Measurements from ENCODE around the gene CLIC5.

Gene CLIC5

DNA sequence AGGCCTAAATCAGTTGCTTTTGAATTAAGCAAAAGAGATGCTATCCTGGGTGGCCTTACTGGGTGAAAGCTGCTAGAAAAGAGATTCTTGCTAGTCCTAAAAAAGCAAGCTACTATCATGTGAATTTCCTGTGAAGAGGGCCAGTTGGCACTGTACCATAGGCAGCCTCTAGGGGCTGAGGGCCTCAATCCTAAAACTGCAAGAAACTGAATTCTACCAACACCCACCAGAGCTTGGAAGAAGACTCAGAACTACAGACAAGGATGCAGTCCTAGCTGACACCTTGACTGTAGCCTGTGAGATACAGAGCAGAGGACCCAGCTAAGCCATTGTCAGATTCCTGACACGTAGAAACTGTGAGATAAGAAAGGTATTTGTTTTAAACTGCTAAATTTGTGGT is 24.5 kb downstream of the CLIC5 start:
- no peak for DNase-seq

- DNase-seq, result no peak
Measured at GRCh38 chr6:45990162-45990561, 25.5 kb downstream of the CLIC5 start.

- DNase-seq, result no peak
Measured at GRCh38 chr6:45988635-45989034, 27.0 kb downstream of the CLIC5 start.

DNA sequence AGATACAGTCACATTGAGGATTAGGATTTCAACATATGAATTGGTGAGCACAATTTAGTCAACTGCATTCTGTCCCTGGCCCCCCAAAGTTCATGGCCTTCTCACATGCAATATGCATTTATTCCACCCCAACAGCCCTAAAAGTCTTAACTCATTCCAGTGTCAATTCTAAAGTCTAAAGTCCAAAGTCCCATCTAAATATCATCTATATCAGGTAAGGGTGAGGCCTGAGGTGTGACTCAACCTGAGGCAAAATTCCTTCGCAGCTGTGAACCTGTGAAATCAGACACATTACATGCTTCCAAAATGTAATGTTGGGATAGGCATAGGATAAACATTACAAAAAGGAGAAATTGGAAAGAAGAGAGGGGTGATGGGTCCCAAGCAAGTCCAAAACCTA is 27.8 kb downstream of the CLIC5 start:
- no peak for DNase-seq

DNA sequence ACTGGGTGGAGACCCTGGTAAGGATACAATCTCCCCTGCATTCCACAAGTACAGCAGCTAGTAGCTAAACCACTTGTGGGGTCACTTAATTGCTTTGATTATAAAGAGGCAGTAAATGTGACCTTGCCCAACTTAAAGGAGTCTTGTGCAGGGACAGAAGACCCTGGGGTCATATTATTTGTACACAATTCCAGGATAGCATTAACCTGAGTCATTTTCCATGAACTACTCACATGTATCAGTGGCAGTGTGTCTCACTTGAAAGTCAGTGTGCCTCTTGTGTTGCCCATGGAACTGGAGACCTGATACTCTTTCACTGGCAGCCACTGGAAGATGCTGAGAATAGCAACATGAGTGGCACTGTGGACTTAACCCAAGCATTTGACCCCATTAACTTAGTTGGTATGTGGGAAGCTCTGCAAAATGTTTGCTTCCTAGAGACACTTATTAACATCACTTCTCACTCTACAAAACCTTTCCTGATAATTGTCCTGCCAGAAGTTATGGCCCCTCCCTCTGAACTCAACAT is 28.9 kb downstream of the CLIC5 start:
- DNase-seq, result no peak

DNA sequence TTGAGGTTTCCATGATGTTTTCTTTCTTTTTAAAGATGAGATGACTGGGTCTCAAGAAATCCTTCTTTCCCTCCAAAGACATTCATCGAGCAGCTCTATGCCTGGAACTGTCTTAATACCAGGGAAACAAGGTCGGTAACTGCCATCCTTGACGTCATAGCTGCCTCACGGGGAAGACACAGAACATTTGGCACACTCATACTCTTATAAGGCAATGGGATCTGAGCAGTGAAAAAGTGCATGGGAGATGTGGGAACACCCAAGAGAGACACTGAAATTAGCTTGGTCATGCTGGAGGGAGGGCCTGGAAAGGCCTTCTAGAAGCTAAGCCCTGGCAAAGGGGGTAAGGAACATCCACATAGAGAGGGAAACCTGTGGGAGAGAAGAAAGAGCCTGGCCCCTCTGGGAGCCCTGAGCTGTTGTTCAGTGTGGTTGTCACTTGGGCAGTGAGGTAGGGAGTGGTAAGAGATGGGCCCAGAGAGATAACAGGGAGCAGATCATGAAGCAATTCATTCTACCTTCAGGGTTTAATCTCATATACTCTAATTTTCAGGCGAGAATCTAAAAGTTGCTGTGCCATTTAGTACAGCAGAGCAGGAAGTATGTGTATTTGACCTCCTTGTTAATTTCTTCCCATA is 30.8 kb downstream of the CLIC5 start:
- no peak for DNase-seq

DNA sequence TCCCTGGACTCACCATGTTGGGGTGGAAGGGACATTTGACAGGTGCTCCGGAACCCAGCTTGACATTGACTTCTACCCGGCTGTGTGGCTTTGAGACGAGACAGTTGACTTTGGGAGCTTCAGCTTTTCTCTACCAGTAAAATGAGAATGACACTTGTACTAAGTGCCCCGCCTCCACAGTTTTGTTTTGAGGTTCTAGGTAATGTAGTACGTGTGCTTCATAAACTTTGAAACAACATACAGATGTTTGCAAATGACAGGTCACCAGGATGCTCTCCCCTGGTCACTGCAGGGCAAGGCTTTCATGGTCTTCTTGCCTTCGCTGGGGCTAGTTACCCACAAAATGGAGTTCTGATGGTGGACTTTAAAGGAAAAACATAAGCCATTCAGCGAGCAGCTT is 31.3 kb downstream of the CLIC5 start:
- DNase-seq, result no peak

DNA sequence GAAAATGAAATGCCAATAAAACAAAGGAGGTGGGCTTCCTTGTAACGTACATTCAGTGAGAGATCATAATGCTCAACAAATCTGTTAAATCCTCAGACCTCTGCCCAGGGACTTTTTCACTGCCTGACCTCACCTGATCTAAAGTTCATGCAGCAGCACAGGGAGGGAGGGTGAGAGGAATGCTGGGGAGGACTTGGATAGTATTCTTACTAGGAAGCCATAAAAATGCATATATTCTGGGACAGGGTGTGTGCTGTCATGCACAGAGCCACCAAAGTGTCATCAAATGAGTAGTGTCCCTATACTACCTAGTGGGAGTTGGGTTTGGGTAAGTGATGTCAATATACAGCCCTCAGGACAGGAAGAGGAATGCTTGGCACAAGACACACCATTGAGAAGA is 32.6 kb downstream of the CLIC5 start:
- DNase-seq, result no peak

DNA sequence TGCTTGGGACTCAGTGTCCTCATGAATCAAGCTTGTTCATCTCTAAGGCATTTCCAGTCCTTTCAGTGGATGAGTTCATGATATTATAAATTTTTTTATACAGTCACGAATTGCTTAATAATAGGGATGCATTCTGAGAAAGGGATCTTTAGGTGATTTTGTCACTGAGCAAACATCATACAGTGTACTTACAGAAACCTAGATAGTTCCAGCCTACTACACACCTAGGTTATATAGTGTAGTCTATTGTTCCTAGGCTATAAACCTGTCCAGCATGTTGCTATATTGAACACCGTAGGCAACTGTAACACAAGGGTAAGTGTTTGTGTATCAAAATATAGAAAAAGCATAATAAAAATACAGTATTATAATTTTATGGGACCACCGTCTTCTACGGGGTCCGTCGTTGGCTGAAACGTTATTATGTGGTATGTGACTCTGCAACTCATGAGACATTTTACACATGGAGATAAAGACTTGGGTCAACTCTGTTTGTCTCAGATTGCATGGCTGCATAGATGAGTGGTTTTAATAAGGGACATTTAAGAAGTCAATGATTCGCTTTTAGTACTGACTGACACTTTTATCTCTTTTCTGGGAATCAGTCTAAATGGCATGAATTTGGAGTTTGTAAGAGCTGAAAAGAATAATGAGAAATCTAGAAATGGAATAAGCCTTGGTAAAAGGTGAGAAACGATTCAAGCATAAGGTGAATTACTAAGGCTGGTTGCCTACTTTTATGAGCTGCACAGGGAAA is 33.2 kb downstream of the CLIC5 start:
- no peak for DNase-seq

- DNase-seq, result no peak
Measured at GRCh38 chr6:45981046-45981445, 34.6 kb downstream of the CLIC5 start.

DNA sequence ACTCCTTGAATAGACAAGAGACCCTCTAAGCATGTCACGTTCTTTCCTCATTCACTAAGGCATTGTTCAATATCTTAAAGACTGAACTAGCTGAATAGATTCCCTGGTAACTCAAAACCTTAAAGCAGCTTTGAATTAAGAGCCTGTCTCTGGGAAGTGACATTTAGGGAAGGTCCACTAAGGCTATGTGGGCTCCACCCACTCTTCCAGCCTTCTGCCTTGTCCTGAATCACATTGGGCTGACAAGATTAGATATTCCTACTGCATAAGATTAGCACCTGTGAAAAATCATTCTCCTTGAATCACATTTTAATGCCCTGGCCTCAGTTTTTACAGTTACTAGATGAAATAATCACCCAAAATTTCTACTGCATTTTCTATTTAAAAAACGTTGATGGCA is 36.3 kb downstream of the CLIC5 start:
- DNase-seq, result no peak

GRCh38 chr6:45974596-45974995 is 41.1 kb downstream of the CLIC5 start:
- DNase-seq, result no peak

GRCh38 chr6:45972795-45973503 is 42.7 kb downstream of the CLIC5 start:
- no peak for DNase-seq

GRCh38 chr6:45971287-45971686 is 44.4 kb downstream of the CLIC5 start:
- no peak for DNase-seq

- no peak for DNase-seq
Measured at GRCh38 chr6:45970326-45970725, 45.3 kb downstream of the CLIC5 start.

DNA sequence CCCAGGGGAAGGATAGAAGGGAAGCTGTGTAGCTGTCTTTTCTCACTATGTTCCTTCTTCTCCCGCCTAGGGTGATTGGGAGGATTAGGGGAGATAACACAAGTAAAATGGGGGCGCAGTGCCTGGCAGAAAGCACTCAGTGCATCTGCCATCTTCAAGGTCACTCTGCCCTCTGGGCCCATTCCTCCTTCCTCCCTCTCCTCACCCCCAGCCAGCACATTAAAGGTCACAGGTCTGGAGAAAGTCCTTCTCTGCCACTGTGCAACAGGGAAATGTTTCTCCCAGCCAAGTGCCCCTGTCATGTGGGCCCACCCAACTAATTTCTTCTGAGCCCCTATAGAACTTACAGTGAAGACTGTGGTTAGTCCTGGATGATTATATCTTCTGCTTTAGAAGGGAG is 45.8 kb downstream of the CLIC5 start:
- DNase-seq, result no peak

- no peak for DNase-seq
Measured at GRCh38 chr6:45969026-45969425, 46.6 kb downstream of the CLIC5 start.

GRCh38 chr6:45967363-45967762 is 48.3 kb downstream of the CLIC5 start:
- no peak for DNase-seq

DNA sequence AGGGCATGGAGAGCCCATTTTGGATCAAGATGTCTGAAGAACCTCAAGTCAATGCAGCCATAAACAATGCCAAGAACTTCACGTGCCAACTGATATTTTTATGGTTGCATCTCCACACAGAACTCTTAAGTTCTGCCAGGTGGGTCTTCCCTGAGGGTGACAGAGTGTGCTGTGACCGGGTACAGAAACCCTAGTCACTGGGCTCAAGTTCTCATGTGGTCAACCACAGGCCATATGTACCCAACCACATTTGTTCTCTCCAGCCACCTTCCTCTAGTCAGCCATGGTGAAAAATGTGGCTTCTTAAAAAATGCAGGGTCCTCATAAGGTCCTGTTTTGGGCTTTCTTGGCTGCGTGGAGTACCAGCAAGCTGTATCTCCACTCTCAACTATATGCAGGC is 48.9 kb downstream of the CLIC5 start:
- DNase-seq, result no peak

DNA sequence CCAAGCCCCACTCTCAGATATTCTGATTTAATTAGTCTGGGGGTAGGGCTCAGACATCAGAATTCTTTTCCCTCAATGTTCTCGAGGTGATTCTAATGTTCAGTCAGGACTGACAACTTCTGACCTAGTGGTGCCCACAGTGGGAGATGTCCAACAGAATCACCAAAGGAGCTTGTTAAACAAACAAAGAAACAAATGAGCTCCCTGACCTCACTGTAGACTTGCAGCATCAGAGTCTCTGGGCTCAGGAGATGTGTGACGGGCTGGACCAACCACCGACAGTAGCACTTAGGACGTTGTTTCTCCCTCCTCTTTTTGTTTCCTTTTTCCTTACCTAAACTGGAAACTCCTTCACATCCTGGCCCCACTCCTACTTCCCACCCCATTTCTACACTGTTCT is 49.3 kb downstream of the CLIC5 start:
- DNase-seq, result no peak

GRCh38 chr6:45965792-45966191 is 49.9 kb downstream of the CLIC5 start:
- DNase-seq, result no peak

DNA sequence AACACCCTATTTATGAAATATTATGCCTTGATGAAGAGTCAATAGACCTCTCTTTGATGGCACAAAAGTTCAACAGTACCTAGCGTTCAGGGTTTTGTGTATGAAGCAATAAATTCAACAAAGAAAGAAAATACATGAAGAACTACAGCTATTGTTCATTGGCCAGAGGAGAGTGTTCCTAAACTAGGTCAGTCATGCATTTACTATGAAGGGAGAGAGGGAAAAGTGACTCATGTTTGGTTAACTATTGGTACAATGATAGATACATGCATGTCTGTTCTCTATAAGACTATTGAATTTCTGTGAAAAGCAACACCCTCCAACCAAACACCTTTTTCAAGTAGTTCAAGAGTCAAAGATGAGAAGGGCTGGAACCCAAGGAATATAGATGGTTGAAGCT is 50.7 kb downstream of the CLIC5 start:
- no peak for DNase-seq

GRCh38 chr6:45964300-45964699 is 51.4 kb downstream of the CLIC5 start:
- DNase-seq, result no peak

- no peak for DNase-seq
Measured at GRCh38 chr6:45963896-45964295, 51.8 kb downstream of the CLIC5 start.
